Kidney capillary endothelial cell (primary cell): Measurements from ENCODE around the gene PLBD2.

Experiments used
- DNase-seq: peaks from one replicate; pipeline ENCODE4 v3.0.0-alpha.2; 2018; ENCODE audit warnings: low spot score

Gene PLBD2

GRCh38 chr12:113416091-113416754, 57.8 kb downstream of the PLBD2 start:
- no peak for DNase-seq

- no peak for DNase-seq
Observed at GRCh38 chr12:113418213-113418879, 60.0 kb downstream of the PLBD2 start.

GRCh38 chr12:113420996-113421595, 62.7 kb downstream of the PLBD2 start:
- no peak for DNase-seq

GRCh38 chr12:113422030-113422885, 63.9 kb downstream of the PLBD2 start, which contains the start of gene SDSL:
SDSL (plus strand) TSS chr12:113422380; CDS start chr12:113427983, 5,603 bp downstream.
- DNase-seq: peak; percentile 51

- DNase-seq: no peak
Observed at GRCh38 chr12:113422886-113423669, 64.7 kb downstream of the PLBD2 start.

GRCh38 chr12:113424456-113424855, 66.1 kb downstream of the PLBD2 start:
- no peak for DNase-seq

- peak; percentile 32 for DNase-seq
Observed at GRCh38 chr12:113424915-113425823, 66.8 kb downstream of the PLBD2 start.

- no peak for DNase-seq
Observed at GRCh38 chr12:113425960-113426453, 67.6 kb downstream of the PLBD2 start.

GRCh38 chr12:113427882-113428281, 69.5 kb downstream of the PLBD2 start:
- no peak for DNase-seq

- DNase-seq: no peak
Observed at GRCh38 chr12:113428482-113428881, 70.1 kb downstream of the PLBD2 start.

GRCh38 chr12:113432986-113433385, 74.6 kb downstream of the PLBD2 start:
- no peak for DNase-seq

- no peak for DNase-seq
Observed at GRCh38 chr12:113435367-113435766, 77.0 kb downstream of the PLBD2 start.

- DNase-seq: no peak
Observed at GRCh38 chr12:113436586-113436985, 78.2 kb downstream of the PLBD2 start.

- no peak for DNase-seq
Observed at GRCh38 chr12:113436993-113437728, 78.8 kb downstream of the PLBD2 start.

- no peak for DNase-seq
Observed at GRCh38 chr12:113437729-113438100, 79.3 kb downstream of the PLBD2 start.

GRCh38 chr12:113438523-113439300, 80.3 kb downstream of the PLBD2 start:
- no peak for DNase-seq

- DNase-seq: no peak
Observed at GRCh38 chr12:113439301-113439597, 80.9 kb downstream of the PLBD2 start.

GRCh38 chr12:113439606-113440030, 81.2 kb downstream of the PLBD2 start:
- DNase-seq: peak; percentile 36

GRCh38 chr12:113440336-113440735, 81.9 kb downstream of the PLBD2 start:
- DNase-seq: no peak
